A549 (cell line): ENCODE data around the gene URB2. TPM values are rescaled to one million over a fixed set of nuclear protein-coding genes. Genes with fewer than 3 reads are reported as not detected.

ENCODE experiments used
- ATAC-seq, 2 experiments: fragments of 200-7000 bp in 1 of 2; fragments of >200 bp in 1 of 2; cut with Nextera tagmentation in 1 of 2; cut with Tn5 transposase in 1 of 2; 3 replicates each; pipeline versions ENCODE4 v1.8.0 to v1.9.1; 2018 to 2020; ENCODE audit warnings: mild to moderate bottlenecking in 1 of 2, moderate library complexity in 1 of 2
- CTCF ChIA-PET: fragments of 300-600 bp; sonication (Branson Sonifier 250); formaldehyde crosslinking; extraction: SDS; loops from one replicate; lab custom pipeline; 2021; ENCODE audit warnings: antibody characterized with exemption, inconsistent platforms; lab: Yijun Ruan, JAX
- POLR2A ChIA-PET: fragments of 350-600 bp; formaldehyde crosslinking; extraction: SDS; loops from one replicate; lab custom pipeline; 2021; ENCODE audit warnings: antibody characterized with exemption, inconsistent platforms; lab: Yijun Ruan, JAX
- DNase-seq, 2 experiments: peaks; one replicate each; pipeline versions ENCODE4 v3.0.0 to v3.0.0-alpha.2; 2011 to 2016; ENCODE audit warnings: low read depth in 1 of 2, low spot score in 1 of 2
- FAIRE-seq: peaks from 2 replicates; lab custom pipeline; 2011; peaks lifted over from hg19 to GRCh38; lab: Jason Lieb, UNC
- H3K27ac ChIP-seq, 2 experiments: fragments of >200 bp; sonication (Bioruptor Twin); formaldehyde crosslinking; 3 replicates each; pipeline ENCODE4 v1.5.1; 2016 to 2017
- H3K4me1 ChIP-seq: fragments of >200 bp; sonication (Bioruptor Twin); formaldehyde crosslinking; 3 replicates; pipeline ENCODE4 v1.6.1; 2016
- H3K4me2 ChIP-seq: fragments of >200 bp; sonication (Bioruptor Twin); formaldehyde crosslinking; 3 replicates; pipeline ENCODE4 v1.6.1; 2016
- H3K4me3 ChIP-seq: fragments of >200 bp; sonication (Bioruptor Twin); formaldehyde crosslinking; 3 replicates; pipeline ENCODE4 v1.5.1; 2016
- H3K9me3 ChIP-seq: fragments of >200 bp; sonication (Bioruptor Twin); formaldehyde crosslinking; 3 replicates; pipeline ENCODE4 v1.6.1; 2016
- CHD4 ChIP-seq: fragments of 200-600 bp; sonication (generic); IDR thresholded peaks from 2 replicates; pipeline ENCODE4 v1.6.1; 2016; ENCODE audit warnings: antibody characterized with exemption, mild to moderate bottlenecking, borderline replicate concordance
- EP300 ChIP-seq, 2 experiments: fragments of >200 bp; sonication (Bioruptor Twin); formaldehyde crosslinking; IDR thresholded peaks; 2 replicates in 1 of 2; 3 replicates in 1 of 2; pipeline ENCODE4 v1.6.1; 2016 to 2017
- ESRRA ChIP-seq: fragments of 150-350 bp; IDR thresholded peaks from 2 replicates; pipeline ENCODE4 v1.6.1; 2014; ENCODE audit warnings: mild to moderate bottlenecking, low read length, borderline replicate concordance
- FOSB ChIP-seq: fragments of 250-450 bp; sonication (Bioruptor Pico); IDR thresholded peaks from 2 replicates; pipeline ENCODE4 v1.5.0; 2020; ENCODE audit warnings: mild to moderate bottlenecking, moderate library complexity
- HES2 ChIP-seq: fragments of >200 bp; sonication (Bioruptor Twin); formaldehyde crosslinking; IDR thresholded peaks from 2 replicates; pipeline ENCODE4 v1.6.1; 2016
- HEYL ChIP-seq: fragments of 250-450 bp; sonication (Bioruptor Pico); IDR thresholded peaks from 2 replicates; pipeline ENCODE4 v1.8.0; 2021; ENCODE audit warnings: mild to moderate bottlenecking, moderate library complexity
- HMGXB4 ChIP-seq: fragments of 250-450 bp; sonication (Bioruptor Pico); IDR thresholded peaks from 2 replicates; pipeline ENCODE4 v1.5.0; 2021; ENCODE audit warnings: mild to moderate bottlenecking, moderate library complexity, borderline replicate concordance
- HOXB13 ChIP-seq: fragments of 250-450 bp; sonication (Bioruptor Pico); IDR thresholded peaks from 2 replicates; pipeline ENCODE4 v1.5.0; 2020; ENCODE audit warnings: low read depth, mild to moderate bottlenecking, moderate library complexity
- MAFK ChIP-seq: fragments of 450-650 bp; IDR thresholded peaks from 2 replicates; pipeline ENCODE4 v1.6.1; 2014; ENCODE audit not compliant: partially characterized antibody
- MYC ChIP-seq: IDR thresholded peaks from 2 replicates; pipeline ENCODE4 v1.6.1; 2012; ENCODE audit warnings: mild to moderate bottlenecking, inconsistent platforms, low read length, improper control_type of control experiment, borderline replicate concordance
- NR3C1 ChIP-seq: fragments of >200 bp; sonication (Bioruptor Twin); formaldehyde crosslinking; IDR thresholded peaks from 3 replicates; pipeline ENCODE4 v1.6.1; 2017
- PHF8 ChIP-seq: fragments of 200-600 bp; sonication (generic); IDR thresholded peaks from 2 replicates; pipeline ENCODE4 v1.6.1; 2016; ENCODE audit warnings: low read depth, mild to moderate bottlenecking, antibody characterized with exemption, moderate library complexity, borderline replicate concordance
- RAD21 ChIP-seq, 2 experiments: fragments of >200 bp in 1 of 2; sonication (Bioruptor Twin) in 1 of 2; formaldehyde crosslinking in 1 of 2; IDR thresholded peaks in 1 of 2; conservative IDR thresholded peaks in 1 of 2; 2 replicates in 1 of 2; 3 replicates in 1 of 2; pipeline ENCODE4 v1.6.1; 2012 to 2018; ENCODE audit warnings: inconsistent platforms in 1 of 2
- RARB ChIP-seq: fragments of 250-450 bp; sonication (Bioruptor Pico); IDR thresholded peaks from 2 replicates; pipeline ENCODE4 v1.8.0; 2021; ENCODE audit warnings: mild to moderate bottlenecking, moderate library complexity
- RFX5 ChIP-seq: fragments of 450-650 bp; IDR thresholded peaks from 2 replicates; pipeline ENCODE4 v1.7.1; 2014; ENCODE audit warnings: antibody characterized with exemption, mild to moderate bottlenecking, moderate library complexity
- RNF2 ChIP-seq: fragments of 200-600 bp; sonication (generic); IDR thresholded peaks from 2 replicates; pipeline ENCODE4 v1.6.1; 2016; ENCODE audit warnings: low read depth, mild to moderate bottlenecking, antibody characterized with exemption, moderate library complexity, borderline replicate concordance
- SMC3 ChIP-seq: fragments of >200 bp; sonication (Bioruptor Twin); formaldehyde crosslinking; IDR thresholded peaks from 3 replicates; pipeline ENCODE4 v1.6.1; 2018; ENCODE audit warnings: inconsistent platforms
- SREBF2 ChIP-seq: fragments of 450-650 bp; IDR thresholded peaks from 2 replicates; pipeline ENCODE4 v1.6.1; 2014; ENCODE audit warnings: mild to moderate bottlenecking, moderate library complexity
- TP53 ChIP-seq: fragments of 250-450 bp; sonication (Bioruptor Pico); IDR thresholded peaks from 2 replicates; pipeline ENCODE4 v1.5.0; 2021; ENCODE audit warnings: mild to moderate bottlenecking, moderate library complexity
- ZSCAN20 ChIP-seq: fragments of 250-450 bp; sonication (Bioruptor Pico); IDR thresholded peaks from 2 replicates; pipeline ENCODE4 v1.8.0; 2022; ENCODE audit warnings: mild to moderate bottlenecking, moderate library complexity
- WGBS: methylation state at CpG from one replicate; pipeline ENCODE4 v1.1.6; 2017; ENCODE audit errors: missing lambda C conversion rate; 5-methylcytosine and 5-hydroxymethylcytosine counted together
- polyA plus RNA-seq, 4 experiments: library from polyadenylated mRNA; depleted of rRNA in 3 of 4; stranded (reverse); fragments of >200 nt; fragmentation: RNase III in 1 of 4; extraction: RNeasy Plus Mini Kit Qiagen cat#74134 plus additional on column Dnase treatment in 1 of 4; gene quantifications; 2 replicates in 3 of 4; 3 replicates in 1 of 4; pipeline ENCODE4 v1.2.3, GENCODE V29; 2011 to 2017
- TF ChIP-seq, protein P1 (sequence below): IDR thresholded peaks from 2 replicates; pipeline ENCODE4 v1.6.1; 2012; ENCODE audit warnings: low read depth, borderline replicate concordance
- TF ChIP-seq, protein P2 (sequence below): fragments of >200 bp; sonication (Bioruptor Twin); formaldehyde crosslinking; IDR thresholded peaks from 3 replicates; pipeline ENCODE4 v1.5.1; 2016
- TF ChIP-seq, protein P3 (sequence below): fragments of 150-350 bp; IDR thresholded peaks from 2 replicates; pipeline ENCODE4 v1.6.1; 2014; ENCODE audit warnings: low read depth, mild to moderate bottlenecking, low read length

Gene URB2
- polyA plus RNA-seq, 2 of the 4 experiments (the other 2 are of a cell fraction): 13.7 to 15.7 TPM

GRCh38 chr1:229689904-229690303 lies 63.9 kb downstream of the URB2 start (continued):
- TF ChIP-seq HMGXB4 (CRISPR knock-in tag) (no peak), ZSCAN20 (CRISPR knock-in tag) (no peak), NR3C1 (no peak), FOSB (CRISPR knock-in tag) (no peak)

DNA sequence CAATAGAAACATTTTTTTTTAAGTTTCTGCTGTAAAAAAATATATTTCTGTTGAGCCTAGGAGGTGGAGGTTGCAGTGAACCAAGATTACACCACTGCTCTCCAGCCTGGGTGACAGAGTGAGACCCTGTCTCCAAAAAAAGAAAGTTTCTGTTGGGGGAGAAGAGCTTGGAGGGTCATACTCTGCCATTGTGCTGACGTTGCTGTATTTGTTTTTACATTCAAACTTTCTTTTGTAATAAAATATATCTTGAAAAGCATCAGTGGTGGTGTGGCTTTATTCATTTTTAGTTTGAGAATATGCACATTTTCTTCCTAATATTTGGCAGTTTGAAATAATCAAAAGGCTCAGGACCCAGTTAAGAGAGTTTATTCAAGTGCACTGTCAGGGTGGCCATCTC lies 64.6 kb downstream of the URB2 start:
- WGBS: 9% methylated on average over 1 of the region's 1 CpG
- DNase-seq: no peak
- POLR2A ChIA-PET: no interaction called here

GRCh38 chr1:229691362-229691761 lies 65.3 kb downstream of the URB2 start:
- ATAC-seq: no peak

More for the DNA sequence above, 64.6 kb downstream of the URB2 start:
- no peak overlapping the region for H3K27ac ChIP-seq
- FAIRE-seq: no peak
- TF ChIP-seq RAD21 (conservative IDR thresholded peaks at IDR 0.05 in 1 of 2, IDR thresholded peaks at IDR 0.05 in 1 of 2) (no peak), MAFK (peak; percentile 85)
- TF ChIP-seq, all 56 proteins: peak for 1
- no peak for ATAC-seq
- Histone ChIP-seq H3K9me3 (peaks cover 4% of the 10 kb centered on the region; the same call in 1 of the 3 replicates), H3K4me3 (no peak overlapping the region), H3K4me2 (no peak overlapping the region), H3K4me1 (no peaks in the 10 kb centered on the region)
- CTCF ChIA-PET: no interaction called here

GRCh38 chr1:229693129-229693900 lies 67.3 kb downstream of the URB2 start:
- DNase-seq: no peak
- ATAC-seq: no peak
- POLR2A ChIA-PET: no interaction called here
- TF ChIP-seq, protein P1, sequence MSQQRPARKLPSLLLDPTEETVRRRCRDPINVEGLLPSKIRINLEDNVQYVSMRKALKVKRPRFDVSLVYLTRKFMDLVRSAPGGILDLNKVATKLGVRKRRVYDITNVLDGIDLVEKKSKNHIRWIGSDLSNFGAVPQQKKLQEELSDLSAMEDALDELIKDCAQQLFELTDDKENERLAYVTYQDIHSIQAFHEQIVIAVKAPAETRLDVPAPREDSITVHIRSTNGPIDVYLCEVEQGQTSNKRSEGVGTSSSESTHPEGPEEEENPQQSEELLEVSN: no peak
- TF ChIP-seq RNF2: no peak
- TF ChIP-seq TP53: no peak
- no peak for TF ChIP-seq ZSCAN20 (CRISPR knock-in tag)
- no peak for TF ChIP-seq PHF8
- TF ChIP-seq RARB (CRISPR knock-in tag): no peak
- TF ChIP-seq, protein P2, sequence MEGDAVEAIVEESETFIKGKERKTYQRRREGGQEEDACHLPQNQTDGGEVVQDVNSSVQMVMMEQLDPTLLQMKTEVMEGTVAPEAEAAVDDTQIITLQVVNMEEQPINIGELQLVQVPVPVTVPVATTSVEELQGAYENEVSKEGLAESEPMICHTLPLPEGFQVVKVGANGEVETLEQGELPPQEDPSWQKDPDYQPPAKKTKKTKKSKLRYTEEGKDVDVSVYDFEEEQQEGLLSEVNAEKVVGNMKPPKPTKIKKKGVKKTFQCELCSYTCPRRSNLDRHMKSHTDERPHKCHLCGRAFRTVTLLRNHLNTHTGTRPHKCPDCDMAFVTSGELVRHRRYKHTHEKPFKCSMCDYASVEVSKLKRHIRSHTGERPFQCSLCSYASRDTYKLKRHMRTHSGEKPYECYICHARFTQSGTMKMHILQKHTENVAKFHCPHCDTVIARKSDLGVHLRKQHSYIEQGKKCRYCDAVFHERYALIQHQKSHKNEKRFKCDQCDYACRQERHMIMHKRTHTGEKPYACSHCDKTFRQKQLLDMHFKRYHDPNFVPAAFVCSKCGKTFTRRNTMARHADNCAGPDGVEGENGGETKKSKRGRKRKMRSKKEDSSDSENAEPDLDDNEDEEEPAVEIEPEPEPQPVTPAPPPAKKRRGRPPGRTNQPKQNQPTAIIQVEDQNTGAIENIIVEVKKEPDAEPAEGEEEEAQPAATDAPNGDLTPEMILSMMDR: no peak
- Histone ChIP-seq H3K9me3 (no peaks in the 10 kb centered on the region), H3K4me1 (no peaks in the 10 kb centered on the region), H3K4me2 (no peak overlapping the region), H3K4me3 (no peak overlapping the region), H3K27ac (no peak overlapping the region)
- 70% methylated on average over 10 of the region's 10 CpGs for WGBS
- no peak for FAIRE-seq
- CTCF ChIA-PET: interaction anchor here (1.7 kb wide), 1 partner anchor 20 kb away, joined by 4 read pairs; no protein-coding TSS in a partner anchor

More at GRCh38 chr1:229691362-229691761, 65.3 kb downstream of the URB2 start:
- no peak overlapping the region for H3K27ac ChIP-seq
- TF ChIP-seq HOXB13 (CRISPR knock-in tag) (no peak), SMC3 (no peak), EP300 (IDR thresholded peaks at IDR 0.05) (no peak), HES2 (no peak), HEYL (CRISPR knock-in tag) (no peak), SREBF2 (no peak), ESRRA (no peak), MYC (no peak), CHD4 (no peak), RFX5 (no peak)
- TF ChIP-seq, protein P3, sequence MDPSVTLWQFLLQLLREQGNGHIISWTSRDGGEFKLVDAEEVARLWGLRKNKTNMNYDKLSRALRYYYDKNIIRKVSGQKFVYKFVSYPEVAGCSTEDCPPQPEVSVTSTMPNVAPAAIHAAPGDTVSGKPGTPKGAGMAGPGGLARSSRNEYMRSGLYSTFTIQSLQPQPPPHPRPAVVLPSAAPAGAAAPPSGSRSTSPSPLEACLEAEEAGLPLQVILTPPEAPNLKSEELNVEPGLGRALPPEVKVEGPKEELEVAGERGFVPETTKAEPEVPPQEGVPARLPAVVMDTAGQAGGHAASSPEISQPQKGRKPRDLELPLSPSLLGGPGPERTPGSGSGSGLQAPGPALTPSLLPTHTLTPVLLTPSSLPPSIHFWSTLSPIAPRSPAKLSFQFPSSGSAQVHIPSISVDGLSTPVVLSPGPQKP: no peak
- TF ChIP-seq, protein P1: no peak
- POLR2A ChIA-PET: no interaction called here
- no peak overlapping the region for H3K4me2 ChIP-seq
- FAIRE-seq: no peak
- no peaks in the 10 kb centered on the region for H3K4me1 ChIP-seq
- DNase-seq: no peak
- WGBS: 77% methylated on average over 6 of the region's 6 CpGs
- H3K4me3 ChIP-seq: no peak overlapping the region
- no peaks in the 10 kb centered on the region for H3K9me3 ChIP-seq
- CTCF ChIA-PET: no interaction called here
